Naive thymus-derived CD8-positive, alpha-beta T cell (primary cell): ENCODE measurements around the gene NUP188. TPM values are rescaled to one million over a fixed set of nuclear protein-coding genes. Genes with fewer than 3 reads are reported as not detected.

Source experiments
- ATAC-seq, 2 donors: fragments of 150-1000 bp; cut with Tn5 transposase in 1 of 2; sonication (Bioruptor Pico), chemical (Tn5 transposase) in 1 of 2; 1 replicate in 1 of 2; 2 replicates in 1 of 2; pipeline ENCODE4 v1.10.0; 2021; ENCODE audit warnings: mild to moderate bottlenecking in 2 of 2, moderate library complexity in 2 of 2
- POLR2A ChIA-PET: fragments of 350-600 bp; sonication (Branson Sonifier 250); formaldehyde crosslinking; loops from one replicate; lab custom pipeline; 2021; ENCODE audit warnings: antibody characterized with exemption; lab: Charles Lee
- DNase-seq, 10 donors: peaks; one replicate each; pipeline versions ENCODE4 v3.0.0 to v3.0.0-alpha.2; 2020 to 2022
- H3K27ac Mint-ChIP-seq, 10 donors: one replicate each; pipeline ENCODE4 v1.8.0; 2020 to 2022; ENCODE audit warnings: mild to moderate bottlenecking in 10 of 10, mixed read lengths in 10 of 10, moderate library complexity in 4 of 10, inconsistent platforms in 1 of 10
- H3K27me3 Mint-ChIP-seq, 5 donors: one replicate each; pipeline ENCODE4 v1.8.0; 2021 to 2022; ENCODE audit warnings: mixed read lengths in 5 of 5
- H3K36me3 Mint-ChIP-seq, 3 donors: one replicate each; pipeline ENCODE4 v1.8.0; 2020 to 2022; ENCODE audit warnings: mixed read lengths in 3 of 3, mild to moderate bottlenecking in 2 of 3, inconsistent platforms in 1 of 3
- H3K4me1 Mint-ChIP-seq, 4 donors: one replicate each; pipeline ENCODE4 v1.8.0; 2021 to 2022; ENCODE audit warnings: mixed read lengths in 4 of 4
- H3K4me3 Mint-ChIP-seq, 10 donors: one replicate each; pipeline ENCODE4 v1.8.0; 2020 to 2022; ENCODE audit warnings: mild to moderate bottlenecking in 10 of 10, mixed read lengths in 10 of 10, moderate library complexity in 6 of 10, inconsistent platforms in 1 of 10
- H3K9me3 Mint-ChIP-seq, 9 donors: one replicate each; pipeline ENCODE4 v1.8.0; 2020 to 2022; ENCODE audit warnings: mixed read lengths in 9 of 9, mild to moderate bottlenecking in 3 of 9, inconsistent platforms in 1 of 9, moderate library complexity in 1 of 9
- polyA plus RNA-seq, 3 donors: library from polyadenylated mRNA; unstranded; fragments of 300-500 nt; fragmentation: Illumina TruSeq; gene quantifications; one replicate each; pipeline ENCODE4 v1.2.3, GENCODE V29; 2021
- total RNA-seq, 8 experiments: library from RNA in 2 of 8; stranded (reverse) in 2 of 8; gene quantifications; one replicate each; pipeline ENCODE4 v1.2.3 and lab custom pipeline; 2021 to 2026

The NUP188 gene
- total and polyA plus RNA-seq, 5 experiments from 2014 or later: 21.9 to 79.6 (median 36.8) TPM

DNA sequence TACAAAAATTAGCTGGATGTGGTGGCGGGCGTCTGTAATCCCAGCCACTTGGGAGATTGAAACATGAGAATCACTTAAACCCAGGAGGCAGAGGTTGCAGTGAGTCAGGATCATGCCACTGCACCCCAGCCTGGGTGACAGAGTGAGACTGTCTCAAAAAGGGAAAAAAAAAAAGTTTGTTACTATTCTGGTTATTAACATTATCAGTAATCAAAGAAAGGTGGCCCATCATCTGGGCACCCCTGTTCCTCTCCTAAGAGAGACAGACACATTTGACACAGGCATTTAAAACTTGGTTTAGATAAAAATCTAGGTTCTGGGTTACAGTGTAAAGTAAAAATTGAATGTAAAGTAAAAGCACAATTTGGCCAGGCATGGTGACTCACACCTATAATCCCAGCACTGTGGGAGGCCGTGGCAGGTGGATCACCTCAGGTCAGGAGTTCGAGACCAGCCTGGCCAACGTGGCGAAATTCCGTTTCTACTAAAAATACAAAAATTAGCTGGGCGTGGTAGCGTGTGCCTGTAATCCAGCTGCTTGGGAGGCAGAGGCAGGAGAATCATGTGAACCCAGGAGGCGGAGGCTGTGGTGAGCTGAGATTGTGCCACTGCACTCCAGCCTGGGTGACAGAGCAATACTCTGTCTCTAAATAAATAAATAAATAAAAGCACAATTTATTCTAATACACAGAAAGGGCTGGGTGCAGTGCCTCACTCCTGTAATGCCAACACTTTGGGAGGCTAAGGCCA, 43.5 kb upstream of the NUP188 start:
- Mint-ChIP-seq H3K4me1 (peaks cover 23 to 72% (median 53%) of the 10 kb centered on the region in 4 donors), H3K4me3 (peak overlapping the region in 7 of 10 donors; percentile 4 to 88 (median 79)), H3K9me3 (no peaks in the 10 kb centered on the region), H3K27ac (peak overlapping the region; percentile 87 to 99 (median 96)), H3K27me3 (no peaks in the 10 kb centered on the region), H3K36me3 (peaks cover 0 to 21% (median 16%) of the 10 kb centered on the region in 3 donors)
- POLR2A ChIA-PET: interaction anchor here (0.7 to 7.6 kb wide), 8 partner anchors 8 to 33 kb away, joined by 3 to 87 read pairs (median 9); partner anchors contain the start of genes KYAT1, LRRC8A and PHYHD1
- DNase-seq (no peak), ATAC-seq (no peak)

DNA sequence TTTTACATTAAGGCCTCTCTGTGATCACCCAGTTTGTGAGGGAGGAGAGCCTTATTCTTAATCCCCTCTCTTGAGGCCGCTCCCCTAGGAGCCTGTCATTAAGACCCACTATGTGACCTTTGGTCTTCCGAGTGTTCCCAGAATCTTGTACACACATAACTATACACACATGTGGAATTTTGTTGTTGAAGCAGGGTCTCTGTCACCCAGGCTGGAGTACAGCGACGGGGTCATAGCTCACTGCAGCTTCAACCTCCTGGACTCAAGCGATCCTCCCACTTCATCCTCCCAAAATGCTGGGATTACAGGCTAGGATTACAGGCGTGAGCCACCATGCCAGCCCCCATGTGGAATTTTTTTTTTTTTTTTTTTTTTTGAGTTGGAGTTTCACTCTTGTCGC, 41.5 kb upstream of the NUP188 start:
- DNase-seq (no peak), ATAC-seq (no peak)
- H3K9me3 Mint-ChIP-seq: no peaks in the 10 kb centered on the region
- no peaks in the 10 kb centered on the region for H3K27me3 Mint-ChIP-seq
- POLR2A ChIA-PET: interaction anchor here (0.6 to 7.6 kb wide), 3 partner anchors 26 to 331 kb away, joined by 4 to 87 read pairs (median 5); partner anchors contain the start of genes KYAT1 and LRRC8A
- H3K36me3 Mint-ChIP-seq: peaks cover 0 to 27% (median 24%) of the 10 kb centered on the region in 3 donors
- H3K4me1 Mint-ChIP-seq: peaks cover 21 to 70% (median 43%) of the 10 kb centered on the region in 4 donors
- H3K27ac Mint-ChIP-seq: peak overlapping the region in 9 of 10 donors; percentile 17 to 87 (median 78)
- H3K4me3 Mint-ChIP-seq: no peak overlapping the region

DNA sequence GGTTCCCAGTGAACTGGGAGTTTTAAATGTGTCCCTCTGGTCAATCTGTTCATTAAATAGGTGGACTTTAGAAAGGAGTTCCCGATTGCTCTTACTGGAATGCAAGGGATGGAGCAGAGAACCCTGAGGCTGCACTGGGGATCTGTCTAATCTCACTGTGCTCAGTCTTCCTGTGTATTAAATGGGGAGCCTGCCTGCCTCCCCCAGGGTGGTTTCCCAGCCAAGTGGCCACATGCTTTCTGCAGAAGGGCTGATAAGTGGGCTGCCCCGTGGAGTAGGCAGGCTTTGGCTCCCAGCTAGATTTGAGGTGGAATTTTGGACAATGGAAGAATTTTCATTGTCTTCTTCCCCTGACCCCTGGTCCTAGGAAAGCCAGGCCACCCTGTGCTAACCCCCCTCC, 40.8 kb upstream of the NUP188 start:
- peaks cover 24 to 73% (median 47%) of the 10 kb centered on the region in 4 donors for H3K4me1 Mint-ChIP-seq
- POLR2A ChIA-PET: interaction anchor here (0.6 to 7.6 kb wide), 3 partner anchors 27 to 332 kb away, joined by 4 to 87 read pairs (median 5); partner anchors contain the start of genes KYAT1 and LRRC8A

DNA sequence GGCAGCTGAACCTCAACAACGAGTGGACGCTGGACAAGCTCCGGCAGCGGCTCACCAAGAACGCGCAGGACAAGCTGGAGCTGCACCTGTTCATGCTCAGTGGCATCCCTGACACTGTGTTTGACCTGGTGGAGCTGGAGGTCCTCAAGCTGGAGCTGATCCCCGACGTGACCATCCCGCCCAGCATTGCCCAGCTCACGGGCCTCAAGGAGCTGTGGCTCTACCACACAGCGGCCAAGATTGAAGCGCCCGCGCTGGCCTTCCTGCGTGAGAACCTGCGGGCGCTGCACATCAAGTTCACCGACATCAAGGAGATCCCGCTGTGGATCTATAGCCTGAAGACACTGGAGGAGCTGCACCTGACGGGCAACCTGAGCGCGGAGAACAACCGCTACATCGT, 39.1 kb upstream of the NUP188 start:
- no peak for ATAC-seq
- DNase-seq: no peak
- no peaks in the 10 kb centered on the region for H3K9me3 Mint-ChIP-seq
- H3K4me1 Mint-ChIP-seq: peaks cover 30 to 75% (median 47%) of the 10 kb centered on the region in 4 donors
- POLR2A ChIA-PET: interaction anchor here (0.5 to 2.6 kb wide), 3 partner anchors 14 to 27 kb away, joined by 3 to 8 read pairs (median 3); partner anchors contain the start of genes KYAT1 and LRRC8A
- no peak overlapping the region for H3K4me3 Mint-ChIP-seq
- H3K36me3 Mint-ChIP-seq: peaks cover 0 to 36% (median 24%) of the 10 kb centered on the region in 3 donors
- no peaks in the 10 kb centered on the region for H3K27me3 Mint-ChIP-seq
- peak overlapping the region in 3 of 10 donors; percentile 15 to 75 (median 29) for H3K27ac Mint-ChIP-seq

More for the DNA sequence above, 40.8 kb upstream of the NUP188 start:
- Mint-ChIP-seq H3K9me3 (no peaks in the 10 kb centered on the region), H3K36me3 (peaks cover 0 to 27% (median 24%) of the 10 kb centered on the region in 3 donors), H3K27me3 (no peaks in the 10 kb centered on the region), H3K4me3 (no peak overlapping the region), H3K27ac (peak overlapping the region; percentile 59 to 90 (median 82))
- no peak for DNase-seq
- ATAC-seq: no peak

GRCh38 chr9:128909859-128910258, 37.6 kb upstream of the NUP188 start:
- Mint-ChIP-seq H3K4me3 (peak overlapping the region in 3 of 10 donors; percentile 12 to 48 (median 31)), H3K27ac (peak overlapping the region in 9 of 10 donors; percentile 32 to 93 (median 78)), H3K4me1 (peaks cover 30 to 73% (median 47%) of the 10 kb centered on the region in 4 donors), H3K27me3 (no peaks in the 10 kb centered on the region), H3K9me3 (no peaks in the 10 kb centered on the region), H3K36me3 (peaks cover 0 to 40% (median 24%) of the 10 kb centered on the region in 3 donors)
- POLR2A ChIA-PET: interaction anchor here (0.7 to 2.6 kb wide), 3 partner anchors 9 to 33 kb away, joined by 3 to 8 read pairs (median 3); no protein-coding TSS in a partner anchor
- ATAC-seq (no peak), DNase-seq (no peak)

DNA sequence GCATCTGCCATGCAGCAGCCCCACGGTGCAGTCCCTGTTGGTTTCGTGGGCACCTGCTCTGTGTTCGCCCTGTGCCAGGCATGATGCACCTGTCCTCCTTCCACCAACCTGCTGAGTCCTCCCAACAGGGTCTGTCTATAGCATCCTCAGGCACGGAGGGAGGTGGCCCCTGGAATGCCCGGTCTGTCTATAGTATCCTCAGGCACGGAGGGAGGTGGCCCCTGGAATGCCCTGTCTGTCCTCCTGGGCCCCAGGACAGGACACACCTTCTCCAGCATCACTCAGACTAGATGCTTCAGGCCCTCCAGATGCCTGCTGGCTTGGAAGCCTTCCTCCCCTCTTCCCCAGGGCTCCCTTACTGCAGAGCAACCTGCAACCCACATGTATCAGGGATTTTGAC, 36.6 kb upstream of the NUP188 start:
- Mint-ChIP-seq H3K9me3 (no peaks in the 10 kb centered on the region), H3K27me3 (no peaks in the 10 kb centered on the region), H3K27ac (peak overlapping the region; percentile 51 to 93 (median 73)), H3K36me3 (peaks cover 0 to 44% (median 24%) of the 10 kb centered on the region in 3 donors), H3K4me3 (peak overlapping the region in 5 of 10 donors; percentile 31 to 48 (median 33)), H3K4me1 (peaks cover 28 to 67% (median 44%) of the 10 kb centered on the region in 4 donors)
- POLR2A ChIA-PET: interaction anchor here (1.2 kb wide), 1 partner anchor 10 kb away, joined by 3 read pairs; no protein-coding TSS in a partner anchor
- ATAC-seq: peak in 1 of 2 donors; percentile 28
- no peak for DNase-seq

- POLR2A ChIA-PET: interaction anchor here (1.4 kb wide), 1 partner anchor 8 kb away, joined by 7 read pairs; no protein-coding TSS in a partner anchor
- Mint-ChIP-seq H3K36me3 (peaks cover 0 to 45% (median 26%) of the 10 kb centered on the region in 3 donors), H3K27me3 (no peaks in the 10 kb centered on the region), H3K9me3 (no peaks in the 10 kb centered on the region), H3K27ac (peak overlapping the region in 8 of 10 donors; percentile 37 to 89 (median 67)), H3K4me3 (peak overlapping the region in 4 of 10 donors; percentile 31 to 80 (median 56)), H3K4me1 (peaks cover 26 to 63% (median 42%) of the 10 kb centered on the region in 4 donors)
- ATAC-seq (no peak), DNase-seq (no peak)
Observed at GRCh38 chr9:128911529-128912035, 35.9 kb upstream of the NUP188 start.

GRCh38 chr9:128912270-128912853, 35.1 kb upstream of the NUP188 start:
- Mint-ChIP-seq H3K4me1 (peaks cover 26 to 58% (median 39%) of the 10 kb centered on the region in 4 donors), H3K36me3 (peaks cover 0 to 49% (median 28%) of the 10 kb centered on the region in 3 donors), H3K27me3 (no peaks in the 10 kb centered on the region), H3K4me3 (peak overlapping the region in 6 of 10 donors; percentile 20 to 80 (median 53)), H3K27ac (peak overlapping the region; percentile 24 to 95 (median 83)), H3K9me3 (no peaks in the 10 kb centered on the region)
- ATAC-seq (no peak), DNase-seq (no peak)
- POLR2A ChIA-PET: interaction anchor here (1.4 kb wide), 1 partner anchor 9 kb away, joined by 7 read pairs; no protein-coding TSS in a partner anchor

DNA sequence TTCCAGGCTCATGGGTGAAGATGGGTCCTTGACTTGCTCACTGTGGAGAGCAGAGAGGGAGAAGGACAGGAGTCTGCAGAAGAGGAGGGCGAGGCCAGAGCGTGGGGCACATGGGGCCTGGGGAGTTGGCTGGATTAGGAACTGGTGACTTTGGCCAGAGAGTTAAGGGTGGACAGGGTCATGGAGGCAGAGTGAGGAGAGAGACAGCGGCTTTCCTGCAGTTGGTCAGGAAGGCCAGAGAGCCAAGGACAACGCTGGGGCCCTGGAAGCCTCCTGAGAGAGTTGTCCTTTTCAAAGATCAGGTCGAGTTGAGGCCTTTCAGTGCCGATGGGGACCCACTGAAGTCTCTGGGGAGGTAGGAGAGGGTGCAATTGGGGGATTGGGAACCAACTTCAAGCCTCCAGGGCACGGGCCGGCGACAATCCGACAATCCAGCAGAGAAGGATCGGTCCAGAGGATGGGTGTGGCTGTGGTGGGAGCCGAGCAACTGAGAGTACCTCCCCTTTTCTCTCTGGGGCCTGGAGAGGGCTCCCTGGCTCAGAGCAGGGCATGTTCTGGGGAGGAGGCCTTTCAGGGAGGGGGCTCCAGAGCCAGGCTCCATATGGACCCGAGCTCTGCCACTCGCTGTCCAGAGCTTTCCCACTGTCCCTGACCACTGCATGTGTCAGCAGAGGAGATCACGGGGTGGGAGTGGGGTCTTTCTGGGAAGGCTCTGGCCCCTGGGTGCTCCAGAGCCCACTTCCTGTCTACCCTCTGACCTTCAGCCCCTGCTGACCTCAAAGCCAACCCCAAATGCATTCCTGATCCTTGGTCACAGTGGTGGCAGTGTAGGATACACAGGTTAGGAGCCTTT, 34.2 kb upstream of the NUP188 start:
- H3K4me1 Mint-ChIP-seq: peaks cover 24 to 55% (median 38%) of the 10 kb centered on the region in 4 donors
- POLR2A ChIA-PET: interaction anchor here (0.6 to 1.4 kb wide), 2 partner anchors 10 to 315 kb away, joined by 3 to 7 read pairs; no protein-coding TSS in a partner anchor
- H3K36me3 Mint-ChIP-seq: peaks cover 0 to 49% (median 22%) of the 10 kb centered on the region in 3 donors
- DNase-seq: no peak
- no peaks in the 10 kb centered on the region for H3K27me3 Mint-ChIP-seq
- ATAC-seq: no peak
- peak overlapping the region; percentile 24 to 95 (median 83) for H3K27ac Mint-ChIP-seq
- peak overlapping the region in 7 of 10 donors; percentile 8 to 78 (median 28) for H3K4me3 Mint-ChIP-seq
- no peaks in the 10 kb centered on the region for H3K9me3 Mint-ChIP-seq

DNA sequence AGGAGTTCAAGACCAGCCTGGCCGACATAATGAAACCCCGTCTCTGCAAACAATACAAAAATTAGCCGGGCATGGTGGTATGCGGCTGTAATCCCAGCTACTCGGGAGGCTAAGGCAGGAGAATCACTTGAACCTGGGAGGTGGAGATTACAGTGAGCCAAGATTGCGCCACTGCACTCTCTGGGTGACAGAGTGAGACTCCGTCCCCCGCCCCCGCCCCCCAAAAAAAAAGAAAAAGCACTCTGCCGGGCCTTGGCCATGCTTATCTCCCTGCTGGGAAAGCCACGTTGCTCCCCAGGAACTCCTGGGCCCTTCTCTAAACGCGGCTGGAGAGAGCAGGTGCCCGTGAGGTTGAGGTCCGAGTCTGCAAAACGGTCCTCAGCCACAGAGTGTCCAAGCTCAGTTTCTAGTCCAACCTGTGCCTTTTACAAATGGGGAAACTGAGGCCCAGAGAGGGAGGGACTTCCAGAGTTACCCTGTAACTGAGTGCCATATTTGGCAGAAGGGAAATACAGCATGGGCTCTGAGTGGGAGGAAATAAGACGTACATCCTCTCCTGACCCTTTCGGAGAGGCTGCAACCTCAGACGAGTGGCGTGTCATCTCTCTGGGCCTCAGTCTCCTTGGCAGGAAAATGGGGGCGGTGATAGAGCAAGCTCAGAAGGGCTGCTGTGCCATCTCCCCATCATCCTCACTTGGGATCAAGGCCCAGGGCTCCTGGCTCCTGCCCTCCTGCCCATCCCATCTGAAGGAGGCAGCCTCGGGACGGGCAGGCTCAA, 33.3 kb upstream of the NUP188 start:
- H3K27ac Mint-ChIP-seq: peak overlapping the region in 3 of 10 donors; percentile 24 to 33 (median 25)
- POLR2A ChIA-PET: interaction anchor here (0.6 to 3.1 kb wide), 2 partner anchors 11 to 314 kb away, joined by 3 to 19 read pairs; no protein-coding TSS in a partner anchor
- no peaks in the 10 kb centered on the region for H3K27me3 Mint-ChIP-seq
- H3K9me3 Mint-ChIP-seq: no peaks in the 10 kb centered on the region
- H3K4me1 Mint-ChIP-seq: peaks cover 21 to 51% (median 39%) of the 10 kb centered on the region in 4 donors
- DNase-seq: no peak
- no peak for ATAC-seq
- peak overlapping the region in 1 of 10 donors; percentile 10 for H3K4me3 Mint-ChIP-seq
- H3K36me3 Mint-ChIP-seq: peaks cover 0 to 40% (median 13%) of the 10 kb centered on the region in 3 donors
